ENCODE data around the gene PDSS2. TPM values are rescaled to one million over a fixed set of nuclear protein-coding genes. Genes with fewer than 3 reads are reported as not detected.

PDSS2 gene
- total and polyA plus RNA-seq, 2 of the 4 experiments (the other 2 are of a cell fraction): 8.6 to 9.2 TPM

DNA sequence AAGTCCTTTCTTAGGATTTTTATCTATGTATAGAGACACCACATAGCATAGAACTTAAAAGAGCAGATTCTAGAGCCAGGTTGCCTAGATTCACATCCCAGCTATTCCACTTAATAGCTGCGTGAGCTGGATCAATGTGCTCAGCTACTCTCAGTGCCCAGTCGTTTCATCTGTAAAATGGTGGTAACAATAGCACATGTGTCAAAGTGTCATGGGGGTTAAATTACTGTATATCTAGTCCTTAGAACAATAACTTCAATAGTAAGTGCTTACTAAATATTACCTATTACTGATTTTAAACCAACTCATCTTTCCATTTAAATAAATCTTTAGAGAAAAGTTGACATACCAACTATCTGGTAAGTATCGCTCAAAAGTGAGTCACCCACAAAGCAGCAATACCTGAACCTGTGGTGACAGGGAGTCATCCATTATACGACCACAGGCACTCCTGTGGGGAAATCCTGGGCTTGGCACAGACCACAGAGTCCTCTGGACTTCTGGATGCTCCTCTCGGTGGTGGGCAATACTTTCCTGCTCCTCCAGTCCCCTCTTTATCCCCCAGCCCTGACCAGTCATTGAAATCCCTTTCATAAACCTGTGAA lies 154.8 kb downstream of the PDSS2 start:
- no peak overlapping the region for H2BK120ac ChIP-seq (ENCODE audit: low read depth, low read length)
- H4K8ac ChIP-seq (ENCODE audit: low read depth in 2 of 2, low read length in 2 of 2): no peak overlapping the region
- no peak overlapping the region for H4K5ac ChIP-seq (ENCODE audit: low read depth, low read length)
- H3K23ac ChIP-seq (ENCODE audit: low read depth, low read length): no peak overlapping the region
- in situ Hi-C loops (cut with MboI; ENCODE audit: low sequenced_read_pairs): no loop called here
- no peaks in the 10 kb centered on the region for H4K20me1 ChIP-seq (ENCODE audit: insufficient read depth, low read length)
- no peak overlapping the region for H3K4me3 ChIP-seq (ENCODE audit: insufficient read depth, low read depth, low read length)
- no peak overlapping the region for H2BK20ac ChIP-seq (ENCODE audit: low read depth, low read length)
- no peak overlapping the region for H2BK15ac ChIP-seq (ENCODE audit: low read depth, low read length)
- no peak for TF ChIP-seq RAD21 (IDR thresholded peaks at IDR 0.05; ENCODE audit: low read length)
- no peak for TF ChIP-seq CHD1 (IDR thresholded peaks at IDR 0.05; ENCODE audit: low read depth, low read length)
- TF ChIP-seq MXI1 (IDR thresholded peaks at IDR 0.05; ENCODE audit: borderline replicate concordance, low read depth, low read length): no peak
- no peak for TF ChIP-seq NFE2L2 (IDR thresholded peaks at IDR 0.05; ENCODE audit: low read depth, low read length)
- TF ChIP-seq, protein P1, sequence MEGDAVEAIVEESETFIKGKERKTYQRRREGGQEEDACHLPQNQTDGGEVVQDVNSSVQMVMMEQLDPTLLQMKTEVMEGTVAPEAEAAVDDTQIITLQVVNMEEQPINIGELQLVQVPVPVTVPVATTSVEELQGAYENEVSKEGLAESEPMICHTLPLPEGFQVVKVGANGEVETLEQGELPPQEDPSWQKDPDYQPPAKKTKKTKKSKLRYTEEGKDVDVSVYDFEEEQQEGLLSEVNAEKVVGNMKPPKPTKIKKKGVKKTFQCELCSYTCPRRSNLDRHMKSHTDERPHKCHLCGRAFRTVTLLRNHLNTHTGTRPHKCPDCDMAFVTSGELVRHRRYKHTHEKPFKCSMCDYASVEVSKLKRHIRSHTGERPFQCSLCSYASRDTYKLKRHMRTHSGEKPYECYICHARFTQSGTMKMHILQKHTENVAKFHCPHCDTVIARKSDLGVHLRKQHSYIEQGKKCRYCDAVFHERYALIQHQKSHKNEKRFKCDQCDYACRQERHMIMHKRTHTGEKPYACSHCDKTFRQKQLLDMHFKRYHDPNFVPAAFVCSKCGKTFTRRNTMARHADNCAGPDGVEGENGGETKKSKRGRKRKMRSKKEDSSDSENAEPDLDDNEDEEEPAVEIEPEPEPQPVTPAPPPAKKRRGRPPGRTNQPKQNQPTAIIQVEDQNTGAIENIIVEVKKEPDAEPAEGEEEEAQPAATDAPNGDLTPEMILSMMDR (conservative IDR thresholded peaks at IDR 0.05; ENCODE audit: low read depth, low read length): no peak
- TF ChIP-seq BHLHE40 (IDR thresholded peaks at IDR 0.05; ENCODE audit: low read depth, low read length): no peak
- TF ChIP-seq CEBPB (IDR thresholded peaks at IDR 0.05; ENCODE audit: low read depth, low read length): no peak
- TF ChIP-seq MAFK (IDR thresholded peaks at IDR 0.05; ENCODE audit: low read depth, low read length): no peak
- TF ChIP-seq RCOR1 (IDR thresholded peaks at IDR 0.05; ENCODE audit: insufficient replicate concordance, low read length): no peak
- TF ChIP-seq RFX5 (IDR thresholded peaks at IDR 0.05; ENCODE audit: low read depth, low read length): no peak
- TF ChIP-seq SMC3 (IDR thresholded peaks at IDR 0.05; ENCODE audit: low read depth, low read length): no peak
- no peak for TF ChIP-seq POLR2A (IDR thresholded peaks at IDR 0.05; ENCODE audit: low read depth, low read length)
- no peak for TF ChIP-seq MAZ (IDR thresholded peaks at IDR 0.05; ENCODE audit: borderline replicate concordance, low read depth, low read length)
- TF ChIP-seq, protein P2, sequence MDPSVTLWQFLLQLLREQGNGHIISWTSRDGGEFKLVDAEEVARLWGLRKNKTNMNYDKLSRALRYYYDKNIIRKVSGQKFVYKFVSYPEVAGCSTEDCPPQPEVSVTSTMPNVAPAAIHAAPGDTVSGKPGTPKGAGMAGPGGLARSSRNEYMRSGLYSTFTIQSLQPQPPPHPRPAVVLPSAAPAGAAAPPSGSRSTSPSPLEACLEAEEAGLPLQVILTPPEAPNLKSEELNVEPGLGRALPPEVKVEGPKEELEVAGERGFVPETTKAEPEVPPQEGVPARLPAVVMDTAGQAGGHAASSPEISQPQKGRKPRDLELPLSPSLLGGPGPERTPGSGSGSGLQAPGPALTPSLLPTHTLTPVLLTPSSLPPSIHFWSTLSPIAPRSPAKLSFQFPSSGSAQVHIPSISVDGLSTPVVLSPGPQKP (IDR thresholded peaks at IDR 0.05; ENCODE audit: borderline replicate concordance, low read depth, low read length): no peak
- no peak for TF ChIP-seq FOS (IDR thresholded peaks at IDR 0.05; ENCODE audit: low read depth, low read length)
- TF ChIP-seq, protein P3, sequence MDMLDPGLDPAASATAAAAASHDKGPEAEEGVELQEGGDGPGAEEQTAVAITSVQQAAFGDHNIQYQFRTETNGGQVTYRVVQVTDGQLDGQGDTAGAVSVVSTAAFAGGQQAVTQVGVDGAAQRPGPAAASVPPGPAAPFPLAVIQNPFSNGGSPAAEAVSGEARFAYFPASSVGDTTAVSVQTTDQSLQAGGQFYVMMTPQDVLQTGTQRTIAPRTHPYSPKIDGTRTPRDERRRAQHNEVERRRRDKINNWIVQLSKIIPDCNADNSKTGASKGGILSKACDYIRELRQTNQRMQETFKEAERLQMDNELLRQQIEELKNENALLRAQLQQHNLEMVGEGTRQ (IDR thresholded peaks at IDR 0.05; ENCODE audit: low read depth, low read length): no peak
- H4K91ac ChIP-seq (ENCODE audit: insufficient read depth, low read depth, low read length): no peak overlapping the region
- H3K27ac ChIP-seq (ENCODE audit: insufficient read depth, low read length): no peak overlapping the region
- dilution Hi-C loops (cut with HindIII; ENCODE audit: low sequenced_read_pairs, unreplicated experiment): no loop called here
- H3K27me3 ChIP-seq (ENCODE audit: control insufficient read depth, insufficient read depth, low read length): no peaks in the 10 kb centered on the region
- H3K4me1 ChIP-seq (ENCODE audit: control insufficient read depth, insufficient read depth, low read length): peaks cover 2% of the 10 kb centered on the region; the same call in 1 of the 2 replicates
- no peak overlapping the region for H3K4ac ChIP-seq (ENCODE audit: low read depth, low read length)
- H2BK5ac ChIP-seq (ENCODE audit: low read depth, low read length, poor library complexity, severe bottlenecking): no peak overlapping the region
- no peaks in the 10 kb centered on the region for H3K9me3 ChIP-seq (ENCODE audit: control insufficient read depth, insufficient read depth, low read length)
- no CpG with 5 or more reads among the region's 5 CpGs for WGBS, 2 experiments (ENCODE audit: extremely low coverage in 2 of 2, insufficient read length in 1 of 2)
- no peaks in the 10 kb centered on the region; the same call in 1 of the 2 replicates for H3K9me1 ChIP-seq (ENCODE audit: insufficient read depth, low read length)
- ChIA-PET CTCF (interaction anchor here (0.6 kb wide), 1 partner anchor 14 kb away, joined by 4 read pairs; no protein-coding TSS in a partner anchor), POLR2A (ENCODE audit: unreplicated experiment) (no interaction called here)
- H3K36me3 ChIP-seq (ENCODE audit: control insufficient read depth, insufficient read depth, low read length): no peaks in the 10 kb centered on the region
- no peak overlapping the region for H2AK5ac ChIP-seq (ENCODE audit: low read depth, low read length)
- intact Hi-C loops (cut with micrococcal nuclease): no loop called here
- ATAC-seq (ENCODE audit: low read depth): no peak
- no peak overlapping the region for H3K9ac ChIP-seq (ENCODE audit: low read depth, low read length)
- DNase-seq: peak; percentile 44
- no peak overlapping the region for H3K4me2 ChIP-seq (ENCODE audit: low read depth, low read length)
- no peak overlapping the region for H2AK9ac ChIP-seq (replicated peaks; ENCODE audit: low read depth, low read length, poor library complexity)
- no TSS peak for BruUV-seq (replicated peaks)
- H3K79me1 ChIP-seq (ENCODE audit: low read depth in 1 of 2, low read length in 2 of 2): no peaks in the 10 kb centered on the region; a peak in 1 of 4 replicates
- H3K56ac ChIP-seq (ENCODE audit: extremely low read depth, insufficient read depth, low read length): no peak overlapping the region
- no peak overlapping the region for H2AFZ ChIP-seq (replicated peaks; ENCODE audit: low read length, poor library complexity)
- no peak overlapping the region for H3K14ac ChIP-seq (replicated peaks; ENCODE audit: low read depth, low read length)
- no peak overlapping the region for H3K18ac ChIP-seq (ENCODE audit: low read depth, low read length)

All from IMR-90 (cell line).